ENCODE measurements around the gene PTRHD1. TPM values are rescaled to one million over a fixed set of nuclear protein-coding genes. Genes with fewer than 3 reads are reported as not detected.
"Not testable (repeated sequence)": the region's sequence is repeated elsewhere in the genome, so short reads cannot be mapped to it uniquely, and the experiment has no call there.

The PTRHD1 gene
- total RNA-seq, 1 donor from 2014 or later = 36.0 TPM

DNA sequence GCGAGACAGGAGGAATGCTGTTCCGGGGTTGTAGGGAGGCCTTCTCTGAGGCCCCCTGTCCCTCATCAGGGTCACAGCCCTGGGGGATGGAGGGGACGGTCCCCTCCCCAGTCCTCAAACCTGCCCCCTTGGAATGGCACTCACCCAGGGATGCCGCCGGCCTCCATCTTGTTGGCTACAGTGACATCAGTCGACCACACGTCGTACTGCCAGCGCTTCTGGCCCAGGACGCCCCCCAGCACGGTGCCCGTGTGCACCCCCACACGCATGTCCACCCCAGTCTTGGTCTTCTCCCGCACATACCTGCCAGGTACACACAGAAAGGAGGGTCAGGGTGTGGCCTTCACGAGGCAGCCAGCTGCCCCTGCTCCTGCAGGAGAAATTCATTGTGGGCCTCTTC lies 46.5 kb upstream of the PTRHD1 start:
- Mint-ChIP-seq H3K9me3 (ENCODE audit: unreplicated experiment) (no peaks in the 10 kb centered on the region), H3K4me3 (ENCODE audit: unreplicated experiment) (no peak overlapping the region), H3K4me1 (ENCODE audit: unreplicated experiment) (peaks cover 7% of the 10 kb centered on the region), H3K36me3 (ENCODE audit: low read depth, unreplicated experiment) (peaks cover 35% of the 10 kb centered on the region), H3K27ac (ENCODE audit: unreplicated experiment) (peak overlapping the region; percentile 64), H3K27me3 (ENCODE audit: unreplicated experiment) (peaks cover 15% of the 10 kb centered on the region)
- TF ChIP-seq, protein P1, sequence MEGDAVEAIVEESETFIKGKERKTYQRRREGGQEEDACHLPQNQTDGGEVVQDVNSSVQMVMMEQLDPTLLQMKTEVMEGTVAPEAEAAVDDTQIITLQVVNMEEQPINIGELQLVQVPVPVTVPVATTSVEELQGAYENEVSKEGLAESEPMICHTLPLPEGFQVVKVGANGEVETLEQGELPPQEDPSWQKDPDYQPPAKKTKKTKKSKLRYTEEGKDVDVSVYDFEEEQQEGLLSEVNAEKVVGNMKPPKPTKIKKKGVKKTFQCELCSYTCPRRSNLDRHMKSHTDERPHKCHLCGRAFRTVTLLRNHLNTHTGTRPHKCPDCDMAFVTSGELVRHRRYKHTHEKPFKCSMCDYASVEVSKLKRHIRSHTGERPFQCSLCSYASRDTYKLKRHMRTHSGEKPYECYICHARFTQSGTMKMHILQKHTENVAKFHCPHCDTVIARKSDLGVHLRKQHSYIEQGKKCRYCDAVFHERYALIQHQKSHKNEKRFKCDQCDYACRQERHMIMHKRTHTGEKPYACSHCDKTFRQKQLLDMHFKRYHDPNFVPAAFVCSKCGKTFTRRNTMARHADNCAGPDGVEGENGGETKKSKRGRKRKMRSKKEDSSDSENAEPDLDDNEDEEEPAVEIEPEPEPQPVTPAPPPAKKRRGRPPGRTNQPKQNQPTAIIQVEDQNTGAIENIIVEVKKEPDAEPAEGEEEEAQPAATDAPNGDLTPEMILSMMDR (IDR thresholded peaks at IDR 0.05; ENCODE audit: unreplicated experiment) = no peak
- no peak for DNase-seq (ENCODE audit: low spot score)

DNA sequence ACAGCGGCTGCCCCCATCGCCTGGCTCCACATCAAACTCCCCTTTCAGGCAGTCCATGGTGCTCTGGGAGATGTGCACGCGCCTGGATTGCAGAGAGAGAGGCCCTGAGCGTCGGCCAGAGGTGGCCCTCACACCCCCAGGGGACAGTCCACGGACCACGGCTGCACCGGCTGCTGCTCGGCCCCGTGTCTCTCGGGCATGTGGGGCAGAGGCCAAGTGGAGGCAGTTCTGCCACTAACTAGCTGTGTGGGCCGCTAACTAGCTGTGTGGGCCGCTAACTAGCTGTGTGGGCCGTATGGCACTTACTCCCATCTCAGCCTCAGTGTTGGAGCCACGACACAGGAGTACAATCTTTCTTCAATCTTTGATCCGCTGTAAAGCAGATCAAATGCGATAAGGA lies 45.4 kb upstream of the PTRHD1 start:
- H3K4me3 Mint-ChIP-seq (ENCODE audit: unreplicated experiment) = no peak overlapping the region
- H3K9me3 Mint-ChIP-seq (ENCODE audit: unreplicated experiment) = no peaks in the 10 kb centered on the region
- H3K36me3 Mint-ChIP-seq (ENCODE audit: low read depth, unreplicated experiment) = peaks cover 32% of the 10 kb centered on the region
- no peak overlapping the region for H3K27ac Mint-ChIP-seq (ENCODE audit: unreplicated experiment)
- no peak for DNase-seq (ENCODE audit: low spot score)
- TF ChIP-seq, protein P1 (IDR thresholded peaks at IDR 0.05; ENCODE audit: unreplicated experiment) = no peak
- peaks cover 14% of the 10 kb centered on the region for H3K27me3 Mint-ChIP-seq (ENCODE audit: unreplicated experiment)
- H3K4me1 Mint-ChIP-seq (ENCODE audit: unreplicated experiment) = peaks cover 7% of the 10 kb centered on the region

DNA sequence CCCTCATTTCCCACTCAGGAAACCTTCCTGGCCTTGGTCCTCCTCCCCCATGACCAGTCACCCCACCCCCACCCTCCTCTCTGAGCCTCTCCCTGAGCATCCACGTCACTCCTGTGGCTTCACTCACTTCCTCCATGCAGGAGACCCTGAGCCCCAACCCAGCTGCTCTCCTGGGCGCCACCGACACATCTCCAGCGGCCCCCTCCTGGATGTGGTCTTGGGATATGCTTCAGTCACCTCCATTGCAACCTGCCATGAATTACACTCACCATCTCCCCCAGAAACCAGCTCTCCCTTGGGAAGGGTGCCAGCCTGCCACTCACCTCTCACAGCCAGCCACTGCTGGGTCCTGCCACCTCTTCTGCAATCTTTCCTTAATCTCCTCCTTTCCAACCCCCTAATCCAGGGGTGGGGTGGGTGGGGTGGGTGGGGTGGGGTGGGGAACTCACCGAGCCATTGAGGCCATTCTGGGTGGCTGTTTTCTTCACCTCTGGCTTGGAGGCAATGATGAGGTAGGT lies 44.9 kb upstream of the PTRHD1 start:
- no peak for DNase-seq (ENCODE audit: low spot score)
- H3K9me3 Mint-ChIP-seq (ENCODE audit: unreplicated experiment) = no peaks in the 10 kb centered on the region
- H3K27me3 Mint-ChIP-seq (ENCODE audit: unreplicated experiment) = peaks cover 14% of the 10 kb centered on the region

DNA sequence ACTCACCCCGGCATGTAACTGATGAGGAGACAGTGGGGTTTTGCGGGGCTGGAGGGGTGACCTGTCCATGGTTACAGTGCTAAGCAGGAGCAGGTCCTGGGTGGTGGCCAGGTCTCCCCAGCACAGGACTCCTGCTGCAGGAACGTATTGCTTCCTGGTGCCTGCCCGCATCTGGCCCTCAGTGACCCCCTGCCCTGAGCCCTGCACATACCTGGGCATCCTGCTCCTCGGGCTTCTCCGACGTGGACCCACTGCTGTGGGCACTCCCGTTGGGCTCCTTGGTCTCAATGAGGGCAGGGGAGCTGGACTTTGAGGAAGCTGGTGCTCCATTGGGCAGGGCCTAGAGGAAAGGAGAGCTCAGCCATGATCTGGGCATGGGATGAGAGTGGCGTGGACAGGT lies 43.5 kb upstream of the PTRHD1 start:
- peaks cover 20% of the 10 kb centered on the region for H3K27me3 Mint-ChIP-seq (ENCODE audit: unreplicated experiment)
- no peak for DNase-seq (ENCODE audit: low spot score)
- H3K9me3 Mint-ChIP-seq (ENCODE audit: unreplicated experiment) = no peaks in the 10 kb centered on the region
- H3K27ac Mint-ChIP-seq (ENCODE audit: unreplicated experiment) = no peak overlapping the region
- peak overlapping the region; percentile 64 for H3K4me3 Mint-ChIP-seq (ENCODE audit: unreplicated experiment)
- peaks cover 10% of the 10 kb centered on the region for H3K4me1 Mint-ChIP-seq (ENCODE audit: unreplicated experiment)
- H3K36me3 Mint-ChIP-seq (ENCODE audit: low read depth, unreplicated experiment) = peaks cover 37% of the 10 kb centered on the region
- TF ChIP-seq, protein P1 (IDR thresholded peaks at IDR 0.05; ENCODE audit: unreplicated experiment) = no peak

More for the DNA sequence above, 44.9 kb upstream of the PTRHD1 start:
- peaks cover 10% of the 10 kb centered on the region for H3K4me1 Mint-ChIP-seq (ENCODE audit: unreplicated experiment)
- H3K27ac Mint-ChIP-seq (ENCODE audit: unreplicated experiment) = no peak overlapping the region
- TF ChIP-seq, protein P1 (IDR thresholded peaks at IDR 0.05; ENCODE audit: unreplicated experiment) = no peak
- H3K4me3 Mint-ChIP-seq (ENCODE audit: unreplicated experiment) = no peak overlapping the region
- peaks cover 34% of the 10 kb centered on the region for H3K36me3 Mint-ChIP-seq (ENCODE audit: low read depth, unreplicated experiment)

DNA sequence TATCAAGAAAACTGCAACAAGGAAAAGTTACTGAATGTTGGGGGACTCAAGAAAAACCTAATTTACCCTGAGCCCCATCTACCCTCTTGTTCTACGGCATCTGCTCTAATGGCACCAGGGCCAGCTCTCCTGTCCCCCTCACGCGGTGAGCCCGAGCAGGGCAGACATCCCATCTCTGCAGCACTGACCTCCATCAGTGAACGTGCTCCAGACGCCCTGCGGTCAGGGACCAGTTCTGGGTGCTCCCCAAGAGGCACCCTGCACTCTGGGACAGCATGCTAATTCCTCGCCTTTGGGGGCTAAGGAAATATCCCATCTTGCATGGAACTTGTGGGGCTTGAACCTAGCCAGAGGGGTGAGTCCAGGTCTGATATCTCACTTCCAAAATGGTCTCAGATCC lies 43.0 kb upstream of the PTRHD1 start:
- TF ChIP-seq, protein P1 (IDR thresholded peaks at IDR 0.05; ENCODE audit: unreplicated experiment) = no peak
- peaks cover 23% of the 10 kb centered on the region for H3K27me3 Mint-ChIP-seq (ENCODE audit: unreplicated experiment)
- H3K4me1 Mint-ChIP-seq (ENCODE audit: unreplicated experiment) = peaks cover 10% of the 10 kb centered on the region
- no peak overlapping the region for H3K27ac Mint-ChIP-seq (ENCODE audit: unreplicated experiment)
- H3K9me3 Mint-ChIP-seq (ENCODE audit: unreplicated experiment) = no peaks in the 10 kb centered on the region
- DNase-seq (ENCODE audit: low spot score) = no peak
- H3K36me3 Mint-ChIP-seq (ENCODE audit: low read depth, unreplicated experiment) = peaks cover 40% of the 10 kb centered on the region
- H3K4me3 Mint-ChIP-seq (ENCODE audit: unreplicated experiment) = no peak overlapping the region

DNA sequence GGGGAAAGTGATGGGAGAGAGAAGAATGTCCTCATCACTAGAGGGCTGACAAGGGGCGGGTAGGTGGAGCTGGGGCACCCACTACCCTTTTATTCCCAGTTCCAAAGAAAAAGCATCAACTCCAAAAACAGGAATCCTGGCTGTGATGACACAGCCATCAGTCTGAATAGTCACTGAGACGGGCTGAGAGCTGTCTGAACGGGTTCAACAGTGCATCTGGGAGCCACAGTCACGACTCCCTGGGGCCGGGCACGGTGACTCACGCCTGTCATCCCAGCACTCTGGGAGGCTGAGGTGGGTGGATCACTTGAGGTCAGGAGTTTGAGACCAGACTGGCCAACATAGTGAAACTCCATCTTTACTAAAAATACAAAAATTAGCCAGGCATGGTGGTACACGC lies 42.2 kb upstream of the PTRHD1 start:
- not testable (repeated sequence) for DNase-seq (ENCODE audit: low spot score); H3K9me3 Mint-ChIP-seq (ENCODE audit: unreplicated experiment); H3K4me1 Mint-ChIP-seq (ENCODE audit: unreplicated experiment)
- Mint-ChIP-seq H3K4me3 (ENCODE audit: unreplicated experiment) (peak overlapping the region; percentile 82), H3K27ac (ENCODE audit: unreplicated experiment) (peak overlapping the region; percentile 67), H3K27me3 (ENCODE audit: unreplicated experiment) (peaks cover 19% of the 10 kb centered on the region), H3K36me3 (ENCODE audit: low read depth, unreplicated experiment) (peaks cover 42% of the 10 kb centered on the region)

Measured in endothelial cell (in vitro differentiated cells).